ENCODE measurements around the gene SLC35E1. TPM values are rescaled to one million over a fixed set of nuclear protein-coding genes. Genes with fewer than 3 reads are reported as not detected.
"Not testable (repeated sequence)": the region's sequence is repeated elsewhere in the genome, so short reads cannot be mapped to it uniquely, and the experiment has no call there.

Gene SLC35E1
- total RNA-seq, 1 donor from 2014 or later, result 25.3 TPM

DNA sequence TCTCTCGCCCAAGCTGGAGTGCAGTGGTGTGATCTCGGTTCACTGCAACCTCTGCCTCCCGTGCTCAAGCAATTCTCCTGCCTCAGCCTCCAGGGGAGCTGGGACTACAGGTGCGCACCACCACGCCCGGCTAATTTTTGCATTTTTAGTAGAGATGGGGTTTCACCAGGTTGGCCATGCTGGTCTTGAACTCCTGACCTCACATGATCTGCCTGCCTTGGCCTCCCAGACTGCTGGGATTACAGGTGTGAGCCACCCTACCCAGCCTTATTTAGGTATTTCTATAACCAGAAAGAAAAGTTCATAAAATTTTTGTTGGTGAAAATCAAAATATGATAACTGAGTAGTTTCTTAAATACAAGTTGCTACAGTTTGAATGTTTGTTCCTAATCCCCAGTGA is 28.5 kb downstream of the SLC35E1 start:
- DNase-seq, result not testable (repeated sequence)

DNA sequence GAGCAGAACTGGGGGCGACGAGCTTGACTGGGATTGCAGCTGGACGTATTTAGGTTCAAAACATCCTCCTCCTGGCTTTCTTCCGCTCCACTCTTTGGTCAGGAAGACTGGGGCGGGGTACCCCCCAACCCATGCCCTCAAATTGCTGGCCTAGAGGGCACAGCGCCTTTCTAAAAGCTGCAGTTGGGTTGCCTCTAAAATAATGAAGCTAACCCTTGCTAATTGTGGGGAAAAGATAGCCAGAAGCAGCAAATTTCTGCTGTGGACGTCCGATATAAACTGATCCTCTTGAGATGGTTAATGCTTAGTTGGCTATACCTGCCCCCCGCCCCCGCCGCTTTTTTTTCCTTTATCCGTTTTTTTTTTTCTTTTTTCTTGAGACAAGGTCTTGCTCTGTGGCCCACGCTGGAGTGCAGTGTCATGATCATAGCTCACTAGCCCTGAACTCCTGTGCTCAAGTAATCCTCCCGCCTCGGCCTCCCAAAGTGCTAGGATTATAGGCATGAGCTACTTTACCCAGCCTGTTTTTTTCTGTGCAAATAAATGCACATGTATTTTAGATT is 29.2 kb downstream of the SLC35E1 start:
- no peak for DNase-seq

DNA sequence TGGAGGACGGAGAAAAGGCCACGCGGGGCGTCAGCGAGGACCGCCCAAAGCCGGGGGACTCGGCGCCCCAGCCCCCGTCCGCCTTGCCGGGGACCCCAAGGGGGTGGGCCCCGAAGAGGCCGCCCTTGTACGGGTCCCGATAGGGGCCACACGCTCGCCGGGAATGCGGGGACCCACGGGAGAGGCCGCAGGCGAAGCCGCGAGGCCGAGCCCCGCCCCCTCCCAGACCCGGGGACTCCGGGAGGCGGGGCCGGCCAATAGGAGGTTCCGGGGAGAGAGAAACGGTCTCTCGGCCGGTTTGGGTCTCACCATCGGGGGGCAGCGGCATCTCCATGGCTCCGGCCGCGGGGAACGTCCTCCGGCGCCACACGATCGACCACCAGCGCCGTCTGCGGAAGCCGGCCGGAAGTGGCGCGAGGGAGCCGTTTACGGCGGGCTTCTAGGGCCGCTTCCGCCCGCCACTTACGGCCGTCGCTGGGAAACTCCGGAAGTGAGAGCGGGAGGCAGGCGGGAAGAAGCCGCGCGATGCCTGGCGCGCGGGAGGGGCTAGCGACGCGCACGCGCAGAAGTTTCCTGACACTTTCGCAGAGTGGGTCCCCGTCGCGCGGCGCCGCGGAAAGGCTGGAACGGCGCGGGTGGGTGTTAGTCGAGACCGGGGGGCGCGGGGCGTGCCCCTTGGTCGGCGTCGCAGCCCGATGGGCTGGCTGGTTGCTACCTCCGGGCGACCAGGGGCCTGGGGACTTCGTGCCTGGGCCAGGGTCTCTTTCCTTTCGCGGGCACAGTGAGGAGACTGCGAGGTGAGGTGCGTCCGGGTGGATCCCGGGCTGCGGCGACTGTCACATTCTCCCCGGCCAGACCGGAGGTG is 29.9 kb downstream of the SLC35E1 start, which contains the start of gene CHERP:
CHERP (minus strand) TSS at position 393 of the 865 bp plus-strand sequence; CDS start at position 334, 59 bp downstream.
- DNase-seq, result peak; percentile 86

DNA sequence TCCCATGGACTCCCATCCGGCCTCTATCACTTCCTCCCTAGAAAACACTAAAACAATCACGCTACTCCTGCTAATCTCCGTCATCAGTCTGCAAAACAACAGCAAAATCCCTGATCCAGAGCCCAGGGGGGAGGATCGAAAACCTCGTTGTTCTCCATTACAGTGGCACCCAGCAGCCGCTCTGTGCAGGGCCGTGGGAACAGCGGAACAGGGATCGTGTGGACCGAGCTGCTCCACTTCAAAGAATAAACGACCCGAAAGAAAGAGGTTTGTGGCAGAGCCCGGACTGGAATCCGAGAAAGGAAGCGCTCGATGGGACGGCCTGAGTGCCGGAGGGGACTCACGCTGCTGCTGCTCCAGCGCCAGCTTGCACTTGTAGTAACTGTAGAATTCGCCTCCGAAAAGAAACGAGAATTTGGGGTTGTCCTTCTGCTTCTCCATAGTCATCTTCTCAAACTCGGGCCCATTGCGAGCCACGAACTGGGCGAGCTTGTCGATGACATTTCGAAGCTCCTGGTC is 30.6 kb downstream of the SLC35E1 start:
- DNase-seq, result no peak

DNA sequence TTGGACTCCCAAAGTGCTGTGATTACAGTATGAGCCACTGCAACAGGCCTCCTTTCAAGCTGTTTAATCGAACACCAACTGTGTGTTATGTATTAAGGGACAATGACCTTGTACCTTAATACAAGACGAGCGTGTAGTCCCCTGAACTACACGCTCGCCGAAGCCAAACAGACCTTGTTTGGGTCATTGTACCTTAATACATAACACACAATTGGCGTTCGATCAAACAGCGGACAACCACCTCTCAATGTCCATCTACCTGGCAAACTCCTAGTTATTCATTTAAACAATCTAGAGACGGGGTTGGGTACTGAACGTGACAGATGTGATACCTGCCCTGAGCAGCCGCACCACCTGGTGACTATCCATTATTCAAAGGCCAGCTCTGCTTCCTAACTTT is 31.3 kb downstream of the SLC35E1 start:
- DNase-seq, result no peak

DNA sequence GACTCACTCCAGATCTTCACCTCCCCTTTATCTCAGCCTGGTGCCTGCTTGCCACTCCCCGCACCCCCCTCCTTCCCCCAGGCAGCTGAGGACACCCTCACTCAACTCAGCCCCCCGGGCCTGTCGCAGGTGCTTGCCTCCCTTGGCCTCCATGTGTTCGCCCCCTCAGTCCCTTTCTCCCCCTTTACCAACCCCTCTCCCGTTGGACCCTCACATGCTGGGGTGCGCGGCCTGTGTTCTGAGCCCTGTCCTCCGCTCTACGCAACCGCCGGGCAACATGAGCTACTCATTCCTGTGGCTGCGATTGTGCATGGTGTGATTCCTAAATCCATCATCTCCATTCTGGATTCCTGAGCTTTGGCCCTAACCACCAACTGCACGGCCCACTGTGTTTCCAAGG is 35.1 kb downstream of the SLC35E1 start:
- no peak for DNase-seq

DNA sequence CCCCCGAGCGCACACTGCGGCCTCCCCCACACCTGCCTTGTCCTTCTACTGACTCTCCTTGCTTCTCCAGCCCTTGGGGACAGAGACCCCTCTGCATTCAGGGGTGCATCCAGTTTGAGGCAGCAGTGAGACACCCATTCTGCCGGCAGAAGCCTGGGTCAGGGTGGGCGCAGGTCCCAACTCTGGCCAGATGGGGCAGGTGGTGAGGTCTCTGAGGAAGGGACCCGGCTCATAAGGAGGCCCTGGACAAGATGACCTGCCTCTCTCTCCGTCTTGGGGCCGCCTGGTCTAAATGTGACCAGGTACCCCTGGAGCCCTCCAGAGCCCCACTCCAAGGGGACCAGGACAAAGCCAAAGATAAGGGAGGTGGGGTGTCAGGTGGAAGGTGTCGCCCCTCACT is 36.1 kb downstream of the SLC35E1 start:
- DNase-seq, result no peak

DNA sequence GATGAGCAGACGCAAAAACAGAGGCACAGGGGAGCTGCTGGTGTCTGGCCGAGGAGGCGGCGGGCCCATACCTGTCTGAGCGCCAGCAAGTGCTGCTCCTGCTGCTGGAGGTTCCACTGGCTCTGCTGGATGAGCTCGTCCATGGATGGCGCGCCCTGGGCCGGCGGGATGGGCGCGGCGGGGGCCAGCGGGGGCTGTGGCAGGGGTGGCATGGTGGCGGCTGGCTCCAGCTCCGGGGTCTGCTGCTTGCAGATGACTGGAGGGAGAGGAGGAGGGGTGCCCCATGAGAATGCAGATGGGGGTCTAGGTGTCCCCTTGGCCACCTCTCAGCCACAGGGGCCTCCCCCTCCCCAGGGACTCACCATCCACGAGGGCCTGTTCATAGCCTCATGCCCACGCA is 36.8 kb downstream of the SLC35E1 start:
- no peak for DNase-seq

DNA sequence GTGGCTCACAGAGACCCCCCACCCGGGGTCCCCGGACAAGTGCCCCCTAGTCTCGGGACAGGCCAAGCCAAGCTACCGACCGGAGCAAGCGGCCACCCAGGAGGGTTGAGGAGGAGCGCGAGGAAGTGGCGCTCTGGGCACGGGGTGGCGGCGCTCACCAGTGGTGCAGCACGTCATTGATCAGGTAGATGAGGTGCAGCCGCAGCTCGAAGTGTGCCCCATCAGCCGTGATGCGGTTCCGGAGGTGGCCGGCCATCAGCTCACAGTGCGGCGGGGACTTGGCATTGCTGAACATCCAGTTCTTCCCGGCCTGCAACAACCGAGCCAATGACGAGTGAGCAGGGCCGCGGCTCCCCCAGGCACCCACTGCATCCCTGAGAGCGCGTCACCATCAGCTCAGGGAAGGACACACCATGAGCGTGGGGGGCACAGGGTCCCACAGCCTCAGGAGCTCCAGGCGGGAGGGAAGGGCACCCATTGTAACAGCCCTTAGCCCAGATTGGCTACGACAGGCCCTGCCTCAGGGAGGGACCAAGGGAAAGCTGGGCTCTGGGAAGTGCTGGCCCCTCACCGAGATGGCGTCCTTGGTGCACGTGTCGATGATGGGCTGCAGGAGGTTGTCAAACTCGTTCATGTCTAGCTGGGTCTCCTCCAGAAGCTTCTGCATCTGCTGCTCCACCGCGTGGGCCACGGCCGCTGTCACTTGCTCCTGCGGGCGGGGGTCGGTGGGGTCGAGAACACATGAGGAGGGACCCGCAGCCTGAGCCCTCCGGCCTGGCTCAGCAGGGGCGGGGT is 39.6 kb downstream of the SLC35E1 start:
- no peak for DNase-seq

DNA sequence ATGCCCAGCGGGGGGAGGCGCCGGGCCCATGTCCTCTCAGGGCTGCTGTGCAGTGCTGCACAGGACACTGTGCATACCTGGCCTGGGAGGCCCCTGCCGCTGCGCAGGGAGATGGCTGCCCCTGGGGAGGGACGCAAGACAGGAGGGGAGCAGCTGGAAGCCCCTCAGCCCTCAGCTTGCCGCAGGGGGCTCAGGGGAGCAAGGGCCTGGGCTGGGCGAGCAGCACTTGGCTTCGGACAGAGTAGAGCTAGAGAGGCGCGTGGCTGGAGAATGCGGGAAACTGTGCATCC is 40.9 kb downstream of the SLC35E1 start:
- no peak for DNase-seq

DNA sequence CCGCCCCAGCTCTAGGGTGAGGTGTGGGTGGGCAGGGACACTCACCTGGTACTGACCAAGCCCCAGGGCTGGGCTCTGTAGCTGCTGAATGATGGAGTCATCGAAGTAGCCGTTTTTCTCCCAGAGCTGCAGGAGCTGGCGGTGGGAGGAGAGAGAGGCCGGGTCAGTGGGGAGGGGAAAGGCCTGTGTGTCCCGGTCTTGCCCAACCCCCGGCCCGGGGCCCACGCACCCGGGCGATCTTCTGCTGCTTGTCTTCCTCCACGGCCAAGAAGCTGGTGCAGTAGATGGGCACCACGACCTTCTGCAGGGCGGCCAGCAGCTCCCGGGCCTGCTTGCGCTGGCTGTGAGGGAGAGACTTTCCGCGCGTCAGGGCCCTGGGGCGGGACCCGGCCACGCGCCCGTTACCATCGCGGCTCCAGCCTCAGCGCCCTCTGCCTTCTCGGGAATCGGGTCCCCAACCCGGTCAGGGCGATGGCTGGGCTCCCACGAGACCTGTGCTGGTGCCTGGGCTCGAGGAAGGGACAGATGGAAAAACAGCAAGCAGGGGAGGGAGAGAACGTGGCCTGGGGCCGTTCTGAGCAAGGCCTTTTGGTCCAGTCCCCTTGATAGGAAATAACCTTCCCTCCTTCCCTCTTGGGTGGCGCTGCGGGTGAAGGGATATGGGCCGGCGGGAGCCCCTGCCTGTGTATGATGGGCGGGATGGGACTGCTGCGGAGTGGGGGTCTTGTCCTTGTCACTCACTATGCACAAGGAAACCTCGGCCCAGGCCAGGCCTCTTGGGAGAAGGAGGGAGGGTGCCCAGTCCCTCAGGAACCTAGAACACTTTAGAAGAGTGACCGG is 41.5 kb downstream of the SLC35E1 start:
- no peak for DNase-seq

DNA sequence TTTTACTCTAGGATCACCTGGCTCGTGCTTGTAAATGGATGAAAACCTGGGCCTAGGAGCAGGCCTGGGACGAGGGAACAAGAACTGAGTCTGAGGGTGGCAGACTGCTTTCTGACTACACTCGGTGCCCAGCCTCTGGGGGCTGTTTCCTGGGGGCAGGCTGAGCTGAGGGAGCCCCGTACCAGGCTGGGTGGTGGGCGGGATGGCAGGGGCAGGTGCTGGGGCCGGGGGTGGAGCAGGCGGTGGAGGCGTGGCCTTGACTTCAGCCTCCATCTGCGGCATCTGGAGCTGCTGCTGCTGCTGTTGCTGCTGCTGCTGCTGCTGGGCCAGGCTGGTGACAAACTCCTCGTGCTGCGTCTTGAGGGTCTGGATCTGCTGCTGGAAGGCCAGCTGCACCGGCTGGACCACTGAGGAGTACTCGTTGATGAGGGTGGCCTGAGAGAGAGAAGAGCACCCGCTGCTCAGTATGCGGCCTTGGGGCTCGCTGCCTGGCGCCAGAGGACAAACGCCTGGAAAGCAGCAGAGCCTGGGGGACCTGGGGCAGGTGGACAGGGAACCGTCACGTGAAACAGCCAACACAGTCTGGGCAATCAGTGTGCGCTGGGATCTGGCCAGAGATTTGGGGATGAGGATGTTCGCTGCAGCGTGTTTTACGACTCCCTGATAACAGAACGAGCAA is 42.6 kb downstream of the SLC35E1 start:
- DNase-seq, result no peak

DNA sequence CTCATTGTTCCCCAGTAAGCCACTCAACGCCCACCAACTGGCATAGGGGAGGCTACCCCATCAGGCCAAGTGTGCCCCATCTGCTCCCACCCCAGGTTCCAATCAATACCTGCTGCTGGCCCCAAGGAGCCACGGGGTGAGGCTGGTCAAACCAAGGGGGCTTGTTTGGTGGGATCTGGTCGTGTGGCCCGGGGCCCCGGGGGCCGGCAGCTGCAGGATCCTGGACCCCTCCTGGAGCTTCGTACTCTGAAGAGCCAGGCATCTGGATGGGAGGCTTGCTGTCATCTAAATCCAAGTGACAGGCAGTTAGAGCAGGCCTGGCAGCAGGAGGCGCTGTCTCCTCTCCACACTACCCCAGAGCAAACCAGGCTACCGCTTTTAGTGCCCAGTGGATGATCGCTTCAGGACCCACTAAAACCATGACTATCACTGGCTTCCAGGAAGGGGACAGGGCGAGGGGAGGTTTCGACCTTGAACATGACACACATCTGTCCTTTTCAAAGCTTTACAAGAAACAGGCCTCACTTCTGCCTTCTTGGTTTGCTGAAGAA is 44.2 kb downstream of the SLC35E1 start:
- DNase-seq, result no peak

DNA sequence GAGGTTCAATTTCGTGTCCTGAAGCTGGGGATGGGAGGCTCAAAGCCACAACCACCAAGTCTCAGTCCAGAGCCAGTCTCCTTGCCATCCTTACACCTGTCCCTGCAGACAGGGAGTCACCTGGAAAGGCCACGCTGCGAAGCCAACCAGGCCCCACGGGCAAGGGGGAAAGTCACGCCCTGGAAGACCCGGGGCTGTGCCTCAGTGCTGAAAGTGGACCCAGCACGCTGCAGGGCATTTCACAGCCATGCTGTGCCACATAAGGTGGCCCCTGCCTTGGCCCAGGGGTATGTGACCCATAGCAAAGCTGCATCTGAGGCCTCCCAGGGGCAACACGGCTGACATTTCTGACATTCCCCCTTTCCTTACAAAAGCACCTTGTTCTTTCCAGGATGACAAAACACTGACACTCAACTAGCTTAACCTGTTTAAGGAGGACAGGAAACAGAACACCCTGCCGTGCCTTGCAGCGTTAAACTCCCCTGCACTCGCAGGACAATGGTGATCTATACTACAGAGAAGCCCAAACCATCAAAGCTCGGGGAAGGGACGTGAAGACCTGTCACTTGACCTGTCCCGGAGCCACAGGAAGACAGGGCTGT is 44.8 kb downstream of the SLC35E1 start:
- DNase-seq, result no peak

DNA sequence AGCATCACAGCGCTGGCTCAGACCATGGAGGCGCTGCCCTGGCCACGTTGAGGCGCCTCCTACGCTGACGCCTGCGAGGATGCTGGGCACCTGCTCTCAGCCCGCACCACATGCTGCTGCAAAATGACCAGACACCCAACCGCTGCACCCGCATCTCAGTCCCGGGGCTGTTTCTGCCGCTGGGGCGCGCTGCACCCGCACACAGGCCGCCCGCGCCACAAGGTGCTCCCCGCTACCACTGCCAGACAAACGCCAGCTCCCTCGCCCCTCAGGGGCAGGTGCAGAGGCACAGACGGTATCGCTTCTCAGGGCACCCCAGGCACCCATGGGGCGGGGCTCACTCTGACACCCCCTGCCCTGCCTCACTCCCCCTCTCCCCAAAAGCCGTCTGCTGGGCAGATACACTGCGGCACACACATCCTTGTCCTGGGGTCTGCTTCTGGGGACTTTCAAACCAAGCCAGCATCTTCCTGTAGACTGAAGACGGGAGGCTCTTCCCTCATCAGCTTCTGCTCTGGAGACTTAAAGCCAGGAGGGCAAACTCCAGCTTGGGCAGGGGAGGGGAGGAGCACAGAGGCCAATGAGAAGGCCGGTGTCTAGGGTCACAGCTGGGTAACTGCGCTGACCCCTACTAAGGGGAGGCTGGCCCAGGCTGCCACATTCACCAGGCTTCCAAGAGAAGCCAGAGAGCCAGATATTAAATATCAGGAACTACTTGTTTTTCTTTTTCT is 46.3 kb downstream of the SLC35E1 start:
- no peak for DNase-seq

DNA sequence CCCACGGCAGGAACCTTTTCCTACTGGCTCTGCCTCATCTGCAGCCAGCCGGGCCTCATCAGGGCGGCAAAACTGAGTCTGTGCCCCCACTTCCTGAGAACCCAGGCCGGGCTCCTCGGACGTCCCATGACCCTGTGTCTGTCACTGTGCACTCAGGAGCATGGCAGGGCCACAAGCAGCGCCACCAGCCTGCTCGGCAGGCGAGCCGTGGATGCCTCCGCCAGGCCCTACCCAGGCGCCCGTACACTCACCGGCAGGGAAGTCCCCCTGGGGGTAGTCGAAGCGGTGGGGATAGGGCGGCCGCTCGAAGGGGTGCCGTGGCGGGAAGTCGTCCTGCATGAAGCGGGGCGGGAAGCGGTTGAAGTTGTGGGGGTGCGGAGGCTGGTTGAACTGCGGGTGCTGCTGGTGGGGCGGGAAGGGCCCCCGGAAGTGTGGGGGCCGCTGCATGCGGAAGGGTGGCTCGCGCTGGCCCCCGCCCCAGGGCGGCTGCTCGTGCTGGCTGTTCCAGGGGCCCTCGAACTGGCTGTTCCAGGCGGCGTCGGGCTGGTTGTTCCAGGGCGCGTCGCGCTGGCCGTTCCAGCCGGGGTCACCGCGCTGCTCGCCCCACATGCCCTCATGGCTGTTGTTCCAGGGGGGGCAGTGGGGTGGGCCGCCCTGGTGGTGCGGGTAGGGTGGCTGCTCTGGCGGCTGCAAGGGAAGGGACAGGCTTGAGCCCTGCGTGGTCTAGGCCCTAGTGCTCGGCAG is 47.1 kb downstream of the SLC35E1 start:
- DNase-seq, result no peak

DNA sequence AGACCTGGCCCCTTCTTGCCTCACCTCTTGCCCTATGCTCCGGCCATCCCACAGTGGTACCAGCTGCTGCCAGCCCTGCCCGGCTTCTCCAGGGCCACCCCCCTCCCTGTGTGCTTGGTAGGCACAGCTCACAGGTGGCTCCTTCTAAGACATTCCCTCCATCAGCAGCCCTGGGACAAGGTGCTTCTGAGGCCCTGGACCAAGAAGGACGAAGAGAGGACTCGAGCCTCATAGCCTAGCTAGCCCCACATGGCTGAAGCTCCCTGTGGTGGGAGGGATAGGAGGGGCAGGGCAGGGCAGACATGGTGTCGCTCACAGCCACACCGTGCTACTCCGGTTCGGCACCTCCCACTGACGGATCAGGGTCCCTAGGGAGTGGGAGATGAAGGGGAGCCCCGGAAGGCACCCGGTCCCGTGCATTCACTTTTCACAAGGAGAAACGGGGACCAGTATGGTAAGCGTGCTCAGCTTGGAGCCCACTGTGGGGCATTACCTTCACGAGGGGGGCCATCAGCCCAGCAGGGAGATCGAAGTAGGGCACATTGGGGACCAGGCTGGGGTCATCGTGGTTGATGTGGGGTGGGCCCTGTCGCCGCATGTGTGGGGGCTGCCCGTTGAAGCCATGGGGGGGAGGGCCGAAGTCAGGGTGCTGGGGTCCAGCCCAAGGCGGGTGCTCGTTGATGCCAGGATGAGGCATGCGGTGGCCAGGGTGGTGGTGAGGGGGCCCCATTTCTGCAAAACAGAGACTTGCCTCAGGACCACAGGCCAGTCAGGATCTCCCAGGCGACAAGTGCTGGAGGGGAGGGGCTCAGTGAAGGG is 49.4 kb downstream of the SLC35E1 start:
- DNase-seq, result no peak

DNA sequence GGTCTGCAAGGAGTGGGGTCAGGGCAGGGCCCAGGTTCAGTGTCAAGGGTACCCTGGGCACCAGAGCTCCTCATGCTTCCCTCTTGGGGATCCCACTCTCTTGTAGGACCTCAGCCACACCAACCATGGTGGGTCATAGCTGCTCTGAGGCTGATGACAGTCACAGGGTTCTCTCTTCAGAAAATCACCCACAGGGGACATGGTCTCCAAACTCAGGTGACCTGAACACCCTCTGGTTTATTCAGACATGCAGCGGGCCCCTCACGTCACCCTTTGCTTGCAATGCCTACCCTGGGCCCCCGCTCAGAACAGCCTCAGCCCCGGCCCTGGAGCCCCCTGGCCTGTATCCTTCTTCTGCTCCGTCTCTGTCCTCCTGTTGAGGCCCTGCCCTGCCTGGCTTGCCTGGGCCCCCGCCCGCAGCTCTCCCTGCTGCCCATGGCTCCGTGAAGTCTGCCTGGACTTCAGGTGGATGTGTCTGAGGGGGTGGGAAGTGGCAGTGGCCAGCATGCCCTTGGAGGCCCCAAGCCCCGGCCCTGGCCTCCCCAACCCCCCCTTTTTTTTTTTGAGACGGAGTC is 50.4 kb downstream of the SLC35E1 start:
- no peak for DNase-seq

All from occipital lobe (tissue), 2 donors.